Gastrocnemius medialis (tissue), 4 donors: ENCODE measurements around the gene ALOX12B. TPM values are rescaled to one million over a fixed set of nuclear protein-coding genes. Genes with fewer than 3 reads are reported as not detected.

Experiments
- ATAC-seq, 2 donors: fragments of 150-250 bp; one replicate each; pipeline ENCODE4 v1.9.1; 2016
- DNase-seq, 2 donors: peaks; one replicate each; pipeline ENCODE4 v3.0.0-alpha.2; 2019
- H3K27ac ChIP-seq, 4 donors: fragments of 200-600 bp; sonication (generic); 1 replicate in 1 of 4; 2 replicates in 3 of 4; pipeline ENCODE4 v1.5.1; 2016 to 2018; ENCODE audit warnings: mild to moderate bottlenecking in 2 of 4, moderate library complexity in 1 of 4
- H3K27me3 ChIP-seq, 3 donors: fragments of 200-600 bp; sonication (generic) in 2 of 3; 1 replicate in 1 of 3; 2 replicates in 2 of 3; pipeline versions ENCODE4 v1.5.1 to v1.6.0; 2016 to 2019; ENCODE audit warnings: mild to moderate bottlenecking in 1 of 3, moderate library complexity in 1 of 3
- H3K36me3 ChIP-seq, 2 donors: fragments of 200-600 bp; sonication (generic) in 1 of 2; one replicate each; pipeline ENCODE4 v1.5.1; 2017 to 2018
- H3K4me1 ChIP-seq, 2 donors: fragments of 200-600 bp; sonication (generic) in 1 of 2; one replicate each; pipeline ENCODE4 v1.5.1; 2016 to 2017; ENCODE audit warnings: mild to moderate bottlenecking in 2 of 2
- H3K4me3 ChIP-seq, 4 donors: fragments of 200-600 bp; sonication (generic) in 3 of 4; 1 replicate in 1 of 4; 2 replicates in 3 of 4; pipeline ENCODE4 v1.5.1; 2016 to 2019; ENCODE audit warnings: mild to moderate bottlenecking in 2 of 4
- H3K9me3 ChIP-seq, 3 donors: fragments of 200-600 bp; sonication (generic) in 2 of 3; 1 replicate in 1 of 3; 2 replicates in 2 of 3; pipeline ENCODE4 v1.5.1; 2016 to 2019
- CTCF ChIP-seq, 5 experiments: fragments of 450-650 bp in 3 of 5; fragments of 200-600 bp in 2 of 5; sonication (generic) in 2 of 5; IDR thresholded peaks in 4 of 5; conservative IDR thresholded peaks in 1 of 5; 1 replicate in 4 of 5; 2 replicates in 1 of 5; pipeline ENCODE4 v1.5.1; 2016 to 2019; ENCODE audit warnings: antibody characterized with exemption in 5 of 5, mild to moderate bottlenecking in 3 of 5, moderate library complexity in 3 of 5
- POLR2A ChIP-seq, 2 donors: fragments of 450-650 bp; IDR thresholded peaks; one replicate each; pipeline ENCODE4 v1.6.1; 2017; ENCODE audit warnings: antibody characterized with exemption in 2 of 2, mild to moderate bottlenecking in 2 of 2, moderate library complexity in 2 of 2
- in situ Hi-C, 4 donors: fragments of 200-750 bp; cut with MboI; loops; one replicate each; pipeline versions ENCODE4 v1.15.0 to v1.8.0; 2017; ENCODE audit warnings: low sequenced_read_pairs in 4 of 4
- intact Hi-C: fragments of 100-400 bp; cut with DNase I; formaldehyde crosslinking; loops from one replicate; pipeline ENCODE4 v1.15.1; 2023; ENCODE audit warnings: low total_unique reads
- total RNA-seq, 4 donors: library from RNA; depleted of rRNA; stranded (reverse); fragments of >200 nt; gene quantifications; one replicate each; pipeline versions ENCODE4 v1.1.0 to v1.2.3, GENCODE V29; 2016

ALOX12B gene
- total RNA-seq, 4 donors from 2014 or later, result not detected

GRCh38 chr17:8046306-8046928 is 41.1 kb downstream of the ALOX12B start:
- Histone ChIP-seq H3K4me1 (peaks cover 0 to 8% of the 10 kb centered on the region in 2 donors), H3K4me3 (no peak overlapping the region), H3K27me3 (no peaks in the 10 kb centered on the region), H3K9me3 (no peaks in the 10 kb centered on the region), H3K27ac (no peak overlapping the region), H3K36me3 (no peaks in the 10 kb centered on the region)
- intact Hi-C loops (no loop called here), in situ Hi-C loops (no loop called here)
- no peak for ATAC-seq
- TF ChIP-seq CTCF (IDR thresholded peaks at IDR 0.05 in 4 of 5, conservative IDR thresholded peaks at IDR 0.05 in 1 of 5), result no peak
- no peak for TF ChIP-seq POLR2A (IDR thresholded peaks at IDR 0.05)
- no peak for DNase-seq

GRCh38 chr17:8044819-8045810 is 42.4 kb downstream of the ALOX12B start:
- Histone ChIP-seq H3K9me3 (no peaks in the 10 kb centered on the region), H3K27me3 (peaks cover 0 to under 1% (median 0%) of the 10 kb centered on the region in 3 donors), H3K4me1 (peaks cover 3 to 9% of the 10 kb centered on the region in 2 donors), H3K4me3 (no peak overlapping the region), H3K36me3 (no peaks in the 10 kb centered on the region), H3K27ac (no peak overlapping the region)
- intact Hi-C loops (loop anchor here (5.0 kb wide), 1 partner anchor 183 kb away; no protein-coding TSS in a partner anchor), in situ Hi-C loops (no loop called here)
- TF ChIP-seq POLR2A (IDR thresholded peaks at IDR 0.05) (no peak), CTCF (IDR thresholded peaks at IDR 0.05 in 4 of 5, conservative IDR thresholded peaks at IDR 0.05 in 1 of 5) (no peak)
- ATAC-seq (no peak), DNase-seq (no peak)

GRCh38 chr17:8041979-8042378 is 45.5 kb downstream of the ALOX12B start:
- no peak for TF ChIP-seq CTCF (IDR thresholded peaks at IDR 0.05 in 4 of 5, conservative IDR thresholded peaks at IDR 0.05 in 1 of 5)
- TF ChIP-seq POLR2A (IDR thresholded peaks at IDR 0.05), result no peak
- Histone ChIP-seq H3K27me3 (peaks cover 15 to 26% (median 15%) of the 10 kb centered on the region in 3 donors), H3K4me1 (peaks cover 3 to 9% of the 10 kb centered on the region in 2 donors), H3K9me3 (no peaks in the 10 kb centered on the region), H3K36me3 (no peaks in the 10 kb centered on the region), H3K4me3 (no peak overlapping the region), H3K27ac (no peak overlapping the region)
- in situ Hi-C loops (no loop called here), intact Hi-C loops (loop anchor here (1.0 to 5.0 kb wide), 2 partner anchors 132 to 180 kb away; no protein-coding TSS in a partner anchor)
- DNase-seq (no peak), ATAC-seq (no peak)

GRCh38 chr17:8041249-8041928 is 46.1 kb downstream of the ALOX12B start:
- intact Hi-C loops (loop anchor here (1.0 to 5.0 kb wide), 2 partner anchors 131 to 179 kb away; no protein-coding TSS in a partner anchor), in situ Hi-C loops (no loop called here)
- Histone ChIP-seq H3K27me3 (peaks cover 15 to 26% (median 15%) of the 10 kb centered on the region in 3 donors), H3K9me3 (no peaks in the 10 kb centered on the region), H3K27ac (peak overlapping the region; percentile 54 to 61 (median 58)), H3K4me1 (peaks cover 3 to 9% of the 10 kb centered on the region in 2 donors), H3K36me3 (no peaks in the 10 kb centered on the region), H3K4me3 (peak overlapping the region in 1 of 4 donors; percentile 15)
- DNase-seq (peak in 1 of 2 donors; percentile 21), ATAC-seq (peak; percentile 90 to 92)
- TF ChIP-seq CTCF (IDR thresholded peaks at IDR 0.05 in 4 of 5, conservative IDR thresholded peaks at IDR 0.05 in 1 of 5) (peak; percentile 28 to 54 (median 40)), POLR2A (IDR thresholded peaks at IDR 0.05) (peak in 1 of 2 donors; percentile 10)
